Hepatocyte (in vitro differentiated cells): Measurements from ENCODE around the gene FAM20A.

ENCODE experiments used
- CTCF ChIP-seq: fragments of 200-600 bp; sonication (generic); IDR thresholded peaks from 2 replicates; pipeline ENCODE4 v1.5.1; 2016; ENCODE audit warnings: antibody characterized with exemption, mild to moderate bottlenecking; ENCODE audit not compliant: poor library complexity
- EZH2 ChIP-seq: fragments of 200-600 bp; sonication (generic); IDR thresholded peaks from 2 replicates; pipeline ENCODE4 v1.6.1; 2016; ENCODE audit warnings: antibody characterized with exemption, mild to moderate bottlenecking, borderline replicate concordance
- EZH2phosphoT487 ChIP-seq: fragments of 200-600 bp; sonication (generic); IDR thresholded peaks from one replicate; pipeline ENCODE4 v1.6.1; 2018; ENCODE audit warnings: antibody characterized with exemption, mild to moderate bottlenecking, low read depth, moderate library complexity; ENCODE audit not compliant: unreplicated experiment, severe bottlenecking

DNA sequence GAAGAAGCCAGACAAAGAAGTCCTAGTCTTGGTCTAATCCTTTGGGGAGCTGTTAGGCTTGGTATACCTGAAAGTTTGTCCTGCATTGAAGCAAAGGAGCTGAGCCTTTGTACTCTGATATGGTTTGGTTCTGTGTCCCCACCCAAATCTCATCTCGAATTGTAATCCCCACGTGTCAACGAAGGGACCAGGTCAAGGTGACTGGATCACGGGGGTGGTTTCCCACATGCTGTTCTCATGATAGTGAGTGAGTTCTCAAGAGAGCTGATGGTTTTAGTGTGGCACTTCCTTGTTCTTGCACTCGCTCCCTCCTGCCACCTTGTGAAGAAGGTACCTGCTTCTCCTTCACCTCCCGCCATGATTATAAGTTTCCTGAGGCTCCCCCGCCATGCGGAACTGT, 33.6 kb downstream of the FAM20A start:
- TF ChIP-seq CTCF (no peak), EZH2phosphoT487 (no peak), EZH2 (no peak)
